ENCODE results near the gene ELMOD1.

Gene ELMOD1

GRCh38 chr11:107651672-107652071 lies 60.7 kb downstream of the ELMOD1 start:
- no peak for FAIRE-seq

GRCh38 chr11:107653076-107653475 lies 62.1 kb downstream of the ELMOD1 start:
- no peak for FAIRE-seq

- FAIRE-seq: no peak
Measured at GRCh38 chr11:107655602-107656001, 64.7 kb downstream of the ELMOD1 start.

GRCh38 chr11:107659310-107659709 lies 68.4 kb downstream of the ELMOD1 start:
- no peak for FAIRE-seq

- FAIRE-seq: no peak
Measured at GRCh38 chr11:107660066-107660465, 69.1 kb downstream of the ELMOD1 start.

- no peak for FAIRE-seq
Measured at GRCh38 chr11:107661656-107662055, 70.7 kb downstream of the ELMOD1 start.

- FAIRE-seq: no peak
Measured at GRCh38 chr11:107665018-107665417, 74.1 kb downstream of the ELMOD1 start.

GRCh38 chr11:107666911-107667613 lies 76.1 kb downstream of the ELMOD1 start:
- no peak for FAIRE-seq

GRCh38 chr11:107669191-107669740 lies 78.3 kb downstream of the ELMOD1 start:
- FAIRE-seq: no peak

GRCh38 chr11:107669893-107670601 lies 79.1 kb downstream of the ELMOD1 start:
- no peak for FAIRE-seq

- FAIRE-seq: no peak
Measured at GRCh38 chr11:107675902-107676301, 85.0 kb downstream of the ELMOD1 start.

- FAIRE-seq: no peak
Measured at GRCh38 chr11:107676336-107677057, 85.5 kb downstream of the ELMOD1 start.

- FAIRE-seq: no peak
Measured at GRCh38 chr11:107677924-107678631, 87.1 kb downstream of the ELMOD1 start.

GRCh38 chr11:107678632-107678971 lies 87.7 kb downstream of the ELMOD1 start:
- no peak for FAIRE-seq

GRCh38 chr11:107679255-107680024 lies 88.5 kb downstream of the ELMOD1 start:
- FAIRE-seq: no peak

- FAIRE-seq: no peak
Measured at GRCh38 chr11:107682171-107682570, 91.2 kb downstream of the ELMOD1 start.

- FAIRE-seq: no peak
Measured at GRCh38 chr11:107682572-107682971, 91.6 kb downstream of the ELMOD1 start.

GRCh38 chr11:107683061-107683460 lies 92.1 kb downstream of the ELMOD1 start:
- no peak for FAIRE-seq

GRCh38 chr11:107683807-107684206 lies 92.9 kb downstream of the ELMOD1 start:
- FAIRE-seq: no peak

GRCh38 chr11:107688322-107688918 lies 97.5 kb downstream of the ELMOD1 start:
- FAIRE-seq: no peak

GRCh38 chr11:107689317-107690202 lies 98.6 kb downstream of the ELMOD1 start:
- peak; percentile 89 for FAIRE-seq
